Measurements from ENCODE around the gene PPM1A.

PPM1A gene

GRCh38 chr14:60248697-60249318, at the start of gene PPM1A:
TSS of gene PPM1A (plus strand) at chr14:60249221. CDS start at chr14:60282704, 33,483 bp downstream.
- peak; percentile 92 to 95 (median 93) for DNase-seq (ENCODE audit: low read depth in 2 of 3, low spot score in 1 of 3)

DNA sequence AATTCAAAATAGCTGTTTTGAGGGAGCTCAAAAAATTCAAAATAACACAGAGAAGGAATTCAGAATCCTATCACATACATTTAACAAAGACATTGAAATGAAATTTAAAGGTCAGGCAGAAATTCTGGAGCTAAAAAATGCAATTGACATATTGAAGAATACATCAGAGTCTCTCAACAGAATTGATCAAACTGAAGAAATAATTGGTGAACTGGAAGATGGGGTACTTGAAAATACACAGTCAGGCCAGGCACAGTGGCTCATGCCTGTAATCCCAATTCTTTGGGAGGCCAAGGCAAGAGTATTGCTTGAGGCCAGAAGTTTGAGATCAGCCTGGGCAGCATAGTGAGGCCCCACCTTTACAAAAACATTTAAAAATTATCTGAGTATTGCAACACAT, 49.7 kb upstream of the PPM1A start:
- DNase-seq (ENCODE audit: low read depth in 2 of 3, low spot score in 1 of 3) = no peak

DNA sequence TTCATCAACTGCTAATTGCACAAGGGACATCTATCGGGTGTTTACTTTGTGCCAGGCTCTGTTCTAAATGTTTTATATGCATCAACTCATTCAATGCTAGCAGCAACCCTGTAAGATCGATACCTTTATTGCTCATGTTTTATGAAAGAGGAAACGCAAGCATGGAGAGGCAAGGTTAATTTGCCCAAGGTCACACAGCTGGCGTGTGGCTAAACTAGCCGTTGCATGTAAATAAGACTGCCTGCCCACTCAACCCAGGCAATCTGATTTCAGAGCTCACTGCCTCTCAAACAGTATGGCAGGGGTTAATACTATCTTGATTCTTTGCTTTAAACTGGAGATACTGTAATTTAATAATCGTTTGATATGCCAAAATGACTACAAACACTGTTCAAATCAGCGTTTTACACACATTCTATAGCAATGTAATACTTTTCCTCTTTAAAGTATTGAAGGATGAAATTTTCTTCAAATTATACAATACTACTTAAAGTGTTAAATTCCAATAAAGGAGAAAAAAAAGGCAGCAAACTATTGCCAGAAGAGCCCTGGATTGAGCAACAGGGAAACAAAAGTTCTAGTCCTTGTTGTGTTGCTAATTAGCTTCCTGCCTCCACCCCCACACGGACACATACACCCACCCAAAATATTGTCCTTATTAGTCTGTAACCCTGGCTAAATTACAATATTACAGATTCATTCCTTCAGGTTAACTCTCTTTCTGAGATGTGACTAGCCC, 44.7 kb upstream of the PPM1A start:
- no peak for DNase-seq (ENCODE audit: low read depth in 2 of 3, low spot score in 1 of 3)

- no peak for DNase-seq (ENCODE audit: low read depth in 2 of 3, low spot score in 1 of 3)
Measured at GRCh38 chr14:60204843-60205774, 43.9 kb upstream of the PPM1A start.

- DNase-seq (ENCODE audit: low read depth in 2 of 3, low spot score in 1 of 3) = no peak
Measured at GRCh38 chr14:60206249-60206670, 42.8 kb upstream of the PPM1A start.

- DNase-seq (ENCODE audit: low read depth in 2 of 3, low spot score in 1 of 3) = no peak
Measured at GRCh38 chr14:60206837-60207533, 42.0 kb upstream of the PPM1A start.

- DNase-seq (ENCODE audit: low read depth in 2 of 3, low spot score in 1 of 3) = no peak
Measured at GRCh38 chr14:60210703-60211102, 38.3 kb upstream of the PPM1A start.

GRCh38 chr14:60211153-60211552, 37.9 kb upstream of the PPM1A start:
- DNase-seq (ENCODE audit: low read depth in 2 of 3, low spot score in 1 of 3) = no peak

DNA sequence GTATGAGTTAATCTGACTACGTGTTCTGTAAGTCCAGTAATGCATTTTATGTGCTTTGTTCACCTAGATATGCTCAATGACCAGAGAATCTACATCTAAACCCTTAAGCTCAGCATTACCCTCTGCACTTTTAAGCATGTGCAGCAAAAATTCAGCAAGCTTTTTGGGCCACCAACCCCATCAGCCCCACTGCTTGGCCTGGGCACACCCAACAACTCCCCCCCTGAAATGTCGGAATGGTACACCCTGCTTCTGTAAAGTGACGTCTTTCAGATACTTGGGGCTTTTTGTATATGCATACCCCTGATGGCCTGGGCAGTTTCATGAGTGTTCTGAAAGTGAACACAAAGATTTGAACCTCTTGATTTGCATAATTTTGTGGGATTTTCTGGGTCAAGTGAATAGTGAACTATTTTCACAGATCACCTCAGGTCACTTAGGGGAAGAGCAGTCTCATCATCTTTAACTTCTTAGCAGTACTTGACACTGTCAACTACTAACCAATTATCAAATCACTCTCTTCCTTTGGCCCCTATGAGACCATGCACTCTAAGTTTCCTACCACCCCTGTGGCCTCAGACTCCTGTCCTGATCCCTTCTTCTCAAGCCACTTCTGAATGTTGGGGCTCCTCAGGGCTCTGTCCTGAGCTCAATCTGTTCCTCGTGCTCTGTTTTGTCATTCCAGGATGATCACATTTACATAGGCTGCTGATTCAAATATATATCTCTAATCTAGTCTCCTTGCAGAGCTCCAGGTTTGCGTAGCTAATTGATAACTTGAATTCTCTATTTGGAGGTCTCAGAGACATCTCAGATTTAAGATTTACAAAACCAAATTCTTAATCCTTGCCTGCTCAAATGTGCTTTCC, 36.3 kb upstream of the PPM1A start:
- DNase-seq (ENCODE audit: low read depth in 2 of 3, low spot score in 1 of 3) = no peak

DNA sequence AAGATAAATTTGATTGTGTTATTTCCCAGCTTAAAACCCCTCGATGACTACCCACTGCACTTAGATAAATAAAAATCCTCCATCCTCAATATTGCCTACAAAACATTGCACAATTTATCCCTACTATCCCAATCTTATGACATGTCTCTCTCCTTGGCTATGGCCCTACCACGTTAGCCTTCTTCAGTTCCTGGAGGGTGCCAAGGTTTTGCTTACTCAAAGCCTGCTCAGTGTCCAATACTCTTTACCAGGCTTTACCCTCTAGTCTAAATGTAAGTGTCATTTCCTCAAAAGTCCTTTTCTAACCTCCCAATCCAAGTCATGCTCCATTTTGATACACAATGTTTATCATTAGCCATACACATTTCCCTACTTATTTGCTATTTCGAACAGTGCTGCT, 35.0 kb upstream of the PPM1A start:
- no peak for DNase-seq (ENCODE audit: low read depth in 2 of 3, low spot score in 1 of 3)

GRCh38 chr14:60214415-60215126, 34.5 kb upstream of the PPM1A start:
- DNase-seq (ENCODE audit: low read depth in 2 of 3, low spot score in 1 of 3) = no peak

- DNase-seq (ENCODE audit: low read depth in 2 of 3, low spot score in 1 of 3) = no peak
Measured at GRCh38 chr14:60215127-60215444, 33.9 kb upstream of the PPM1A start.

DNA sequence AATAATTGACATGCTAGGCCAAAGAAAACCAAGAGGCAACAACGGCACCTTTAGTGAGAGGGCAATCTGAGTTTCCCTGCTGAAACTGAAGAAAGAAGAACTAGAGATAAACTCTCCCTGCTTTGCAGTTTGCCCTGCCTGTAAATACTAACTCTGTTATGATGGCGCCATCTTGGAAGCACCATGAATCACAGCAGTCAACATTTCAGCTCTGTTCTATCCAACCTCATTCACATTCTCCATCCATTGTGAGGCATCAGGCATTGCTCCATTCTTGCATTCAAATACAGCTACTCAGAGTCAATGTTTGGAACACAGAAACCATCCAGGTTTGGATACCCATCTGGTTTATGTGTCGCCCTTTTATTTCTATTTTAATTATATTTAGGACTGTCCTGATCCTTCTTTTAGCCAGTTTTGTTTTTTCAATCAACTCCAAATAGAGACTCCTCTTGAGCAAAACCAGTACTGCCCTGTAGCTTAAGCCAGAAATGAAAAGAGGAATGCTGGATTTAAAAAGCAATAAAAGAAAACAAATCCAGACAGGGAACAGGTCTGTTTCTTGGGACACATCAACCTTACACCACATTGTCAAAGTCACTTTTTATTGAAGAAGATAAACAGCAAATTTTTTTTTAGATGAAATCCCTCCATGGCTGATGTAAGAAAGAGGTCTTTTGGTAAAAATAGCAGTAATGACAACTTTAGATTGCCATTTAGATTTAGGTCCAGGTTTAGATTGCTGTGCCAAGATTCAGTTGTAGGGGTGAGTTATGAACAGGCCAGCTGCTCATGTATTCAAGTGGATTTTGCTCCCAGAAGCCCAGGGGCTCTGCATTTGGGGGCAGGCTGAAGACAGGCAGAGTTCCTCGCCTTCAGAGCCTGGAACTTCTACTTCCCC, 33.3 kb upstream of the PPM1A start:
- DNase-seq (ENCODE audit: low read depth in 2 of 3, low spot score in 1 of 3) = no peak

GRCh38 chr14:60217713-60218112, 31.3 kb upstream of the PPM1A start:
- no peak for DNase-seq (ENCODE audit: low read depth in 2 of 3, low spot score in 1 of 3)

GRCh38 chr14:60220084-60220483, 28.9 kb upstream of the PPM1A start:
- DNase-seq (ENCODE audit: low read depth in 2 of 3, low spot score in 1 of 3) = no peak

GRCh38 chr14:60220917-60221316, 28.1 kb upstream of the PPM1A start:
- no peak for DNase-seq (ENCODE audit: low read depth in 2 of 3, low spot score in 1 of 3)

DNA sequence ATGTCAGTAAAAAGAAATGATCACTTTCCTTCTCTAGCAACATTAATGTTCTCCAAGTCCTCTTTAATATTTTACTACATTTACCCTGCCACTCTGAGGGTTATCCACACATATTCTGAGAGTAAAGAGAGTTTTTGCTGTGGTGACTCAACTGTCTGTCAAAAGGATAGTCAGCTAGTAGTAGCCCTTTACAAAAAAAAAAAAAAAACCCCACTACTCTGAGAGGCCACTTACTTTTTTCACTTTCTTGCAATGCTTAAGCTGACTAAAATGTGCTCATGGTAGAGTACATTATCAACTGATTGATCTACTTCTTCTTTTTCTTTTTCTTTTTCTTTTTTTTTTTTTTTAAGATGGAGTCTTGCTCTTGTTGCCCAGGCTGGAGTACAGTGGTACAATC, 27.6 kb upstream of the PPM1A start:
- no peak for DNase-seq (ENCODE audit: low read depth in 2 of 3, low spot score in 1 of 3)

DNA sequence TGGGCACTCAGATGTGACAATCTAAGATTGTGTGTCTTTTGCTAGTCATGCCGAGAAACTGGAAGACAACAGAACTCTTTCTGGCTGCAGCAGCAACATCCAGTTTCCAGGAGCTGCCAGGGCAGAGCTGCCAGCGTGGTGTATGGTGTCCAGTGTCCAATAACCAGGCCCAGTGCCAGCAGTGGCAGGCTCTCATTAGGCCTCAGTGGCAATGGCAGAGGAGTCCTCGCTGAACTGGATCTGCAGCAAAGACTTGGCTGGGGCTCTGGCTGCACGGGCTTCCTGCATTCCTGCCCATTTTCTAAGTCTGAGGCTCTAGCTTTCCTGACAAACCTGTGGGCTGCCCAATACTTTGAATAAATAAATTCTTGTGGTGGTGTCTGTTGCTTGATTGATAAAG, 26.2 kb upstream of the PPM1A start:
- DNase-seq (ENCODE audit: low read depth in 2 of 3, low spot score in 1 of 3) = no peak

GRCh38 chr14:60225265-60225664, 23.8 kb upstream of the PPM1A start:
- no peak for DNase-seq (ENCODE audit: low read depth in 2 of 3, low spot score in 1 of 3)

Data from stimulated activated CD4-positive, alpha-beta T cell treated with anti-CD3 and anti-CD28 coated beads, Interleukin-12 subunit alpha, Interleukin-12 subunit beta, amount 100 ng/mL, for 48 hours (primary cell).